ENCODE results near the gene DNAJB2. TPM values are rescaled to one million over a fixed set of nuclear protein-coding genes. Genes with fewer than 3 reads are reported as not detected.

The DNAJB2 gene
- total RNA-seq: 10 to 100 TPM; 65.8 to 71.1 TPM

DNA sequence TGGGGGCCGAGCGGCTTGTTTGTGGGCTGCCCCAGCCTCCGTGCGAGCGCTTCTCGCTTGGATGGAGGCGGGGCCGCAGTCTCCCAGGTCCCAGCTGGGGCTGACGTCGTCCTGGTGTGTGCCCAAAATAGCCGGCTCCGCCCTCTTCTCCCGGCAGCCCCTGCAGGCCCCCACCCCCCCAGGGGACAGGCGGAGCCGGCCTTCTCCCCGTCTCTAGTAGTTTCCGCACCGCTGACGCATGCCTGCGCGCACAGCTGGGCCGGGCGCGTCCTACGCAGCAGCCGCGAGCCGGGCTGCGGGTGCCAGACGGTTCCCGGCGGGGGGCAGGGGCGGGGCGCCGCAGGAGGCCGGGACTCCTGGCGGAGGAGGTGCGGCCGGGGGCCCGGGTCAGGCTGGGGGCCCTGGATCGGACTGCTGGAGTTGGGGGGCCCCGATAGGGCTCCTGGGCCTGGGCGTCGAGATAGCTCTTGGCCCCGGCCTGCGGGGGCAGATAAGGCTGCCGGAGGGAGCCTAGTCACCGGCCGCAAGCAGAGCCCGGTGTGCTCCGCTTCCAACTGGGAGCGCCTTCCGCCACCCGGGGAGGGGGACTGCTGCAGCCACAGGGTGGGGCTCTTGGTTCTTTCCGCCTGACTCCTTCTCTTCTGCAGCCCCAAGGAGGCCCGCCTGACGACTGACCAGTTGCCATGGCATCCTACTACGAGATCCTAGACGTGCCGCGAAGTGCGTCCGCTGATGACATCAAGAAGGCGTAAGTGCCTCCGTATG lies at the start of gene DNAJB2:
Gene DNAJB2 (plus strand): TSS at position 216 of the 765 bp plus-strand sequence. CDS start 468 bp downstream, at position 684.
- Histone ChIP-seq H3K9me3 (no peaks in the 10 kb centered on the region), H3K9ac (ENCODE audit: low read depth in 2 of 2, low read length in 2 of 2) (peak within 1 kb of the TSS; percentile 88 to 90), H3K4me3 (peak within 1 kb of the TSS; percentile 53), H3K27me3 (no peaks in the 10 kb centered on the region), H3K27ac (peak within 1 kb of the TSS; percentile 97), H3K4me1 (peaks cover 6% of the 10 kb centered on the region), H3K36me3 (no peaks in the 10 kb centered on the region)
- TF ChIP-seq, protein P1, sequence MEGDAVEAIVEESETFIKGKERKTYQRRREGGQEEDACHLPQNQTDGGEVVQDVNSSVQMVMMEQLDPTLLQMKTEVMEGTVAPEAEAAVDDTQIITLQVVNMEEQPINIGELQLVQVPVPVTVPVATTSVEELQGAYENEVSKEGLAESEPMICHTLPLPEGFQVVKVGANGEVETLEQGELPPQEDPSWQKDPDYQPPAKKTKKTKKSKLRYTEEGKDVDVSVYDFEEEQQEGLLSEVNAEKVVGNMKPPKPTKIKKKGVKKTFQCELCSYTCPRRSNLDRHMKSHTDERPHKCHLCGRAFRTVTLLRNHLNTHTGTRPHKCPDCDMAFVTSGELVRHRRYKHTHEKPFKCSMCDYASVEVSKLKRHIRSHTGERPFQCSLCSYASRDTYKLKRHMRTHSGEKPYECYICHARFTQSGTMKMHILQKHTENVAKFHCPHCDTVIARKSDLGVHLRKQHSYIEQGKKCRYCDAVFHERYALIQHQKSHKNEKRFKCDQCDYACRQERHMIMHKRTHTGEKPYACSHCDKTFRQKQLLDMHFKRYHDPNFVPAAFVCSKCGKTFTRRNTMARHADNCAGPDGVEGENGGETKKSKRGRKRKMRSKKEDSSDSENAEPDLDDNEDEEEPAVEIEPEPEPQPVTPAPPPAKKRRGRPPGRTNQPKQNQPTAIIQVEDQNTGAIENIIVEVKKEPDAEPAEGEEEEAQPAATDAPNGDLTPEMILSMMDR (IDR thresholded peaks at IDR 0.05): no peak
- intact Hi-C loops (cut with DNase I): no loop called here
- peak; percentile 99 for DNase-seq

DNA sequence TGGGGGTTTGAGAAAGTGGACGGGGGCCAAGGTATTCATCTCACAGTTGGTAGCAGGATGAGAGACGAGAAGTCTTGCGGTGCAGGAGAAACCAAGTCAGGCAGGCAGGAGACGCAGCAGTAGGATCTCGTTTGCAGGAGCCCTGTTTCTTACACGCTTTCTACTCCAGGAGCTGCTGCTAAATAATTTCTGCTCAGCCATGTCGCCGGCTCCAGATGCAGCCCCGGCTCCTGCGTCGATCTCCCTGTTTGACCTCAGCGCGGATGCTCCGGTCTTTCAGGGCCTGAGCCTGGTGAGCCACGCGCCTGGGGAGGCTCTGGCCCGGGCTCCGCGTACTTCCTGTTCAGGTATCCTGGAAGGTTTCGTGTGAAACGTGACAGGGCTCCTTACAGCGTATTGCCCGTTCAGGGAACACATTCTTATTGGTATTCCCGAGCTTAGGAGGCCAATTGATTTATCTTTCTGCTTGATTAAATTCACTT lies 49.1 kb upstream of the DNAJB2 start:
- Histone ChIP-seq H3K27ac (peak overlapping the region; percentile 88), H3K9me3 (no peaks in the 10 kb centered on the region), H3K9ac (ENCODE audit: low read depth in 2 of 2, low read length in 2 of 2) (peak overlapping the region; percentile 71 to 91), H3K4me1 (peaks cover 7% of the 10 kb centered on the region), H3K4me3 (peak overlapping the region; percentile 63), H3K27me3 (no peaks in the 10 kb centered on the region), H3K36me3 (peaks cover 14% of the 10 kb centered on the region)
- intact Hi-C loops (cut with DNase I): no loop called here
- DNase-seq: peak; percentile 74
- TF ChIP-seq, protein P1 (IDR thresholded peaks at IDR 0.05): no peak

DNA sequence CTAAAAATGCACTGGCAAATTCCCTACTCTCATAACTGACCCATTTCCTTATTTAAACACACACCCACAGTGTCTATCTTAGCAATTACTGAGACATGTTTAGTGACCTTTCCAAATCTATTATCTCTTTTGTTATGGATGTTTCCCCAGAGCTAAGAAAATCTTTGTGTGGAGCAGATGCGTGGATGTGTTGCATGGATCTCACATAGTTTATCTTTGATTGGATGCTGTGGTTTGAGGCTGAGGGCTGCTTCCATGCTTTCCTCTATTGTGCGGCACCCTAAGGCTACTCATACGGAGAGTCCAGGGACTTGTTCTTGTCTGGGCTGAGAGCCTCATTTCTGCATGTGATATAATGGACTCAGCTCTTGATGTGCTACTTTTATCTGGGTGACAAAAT lies 44.8 kb upstream of the DNAJB2 start:
- no peaks in the 10 kb centered on the region for H3K4me1 ChIP-seq
- H3K9ac ChIP-seq (ENCODE audit: low read depth in 2 of 2, low read length in 2 of 2): no peak overlapping the region
- H3K36me3 ChIP-seq: peaks cover 26% of the 10 kb centered on the region
- no peaks in the 10 kb centered on the region for H3K9me3 ChIP-seq
- intact Hi-C loops (cut with DNase I): no loop called here
- H3K4me3 ChIP-seq: no peak overlapping the region
- no peak overlapping the region for H3K27ac ChIP-seq
- DNase-seq: no peak
- H3K27me3 ChIP-seq: no peaks in the 10 kb centered on the region
- TF ChIP-seq, protein P1 (IDR thresholded peaks at IDR 0.05): no peak

DNA sequence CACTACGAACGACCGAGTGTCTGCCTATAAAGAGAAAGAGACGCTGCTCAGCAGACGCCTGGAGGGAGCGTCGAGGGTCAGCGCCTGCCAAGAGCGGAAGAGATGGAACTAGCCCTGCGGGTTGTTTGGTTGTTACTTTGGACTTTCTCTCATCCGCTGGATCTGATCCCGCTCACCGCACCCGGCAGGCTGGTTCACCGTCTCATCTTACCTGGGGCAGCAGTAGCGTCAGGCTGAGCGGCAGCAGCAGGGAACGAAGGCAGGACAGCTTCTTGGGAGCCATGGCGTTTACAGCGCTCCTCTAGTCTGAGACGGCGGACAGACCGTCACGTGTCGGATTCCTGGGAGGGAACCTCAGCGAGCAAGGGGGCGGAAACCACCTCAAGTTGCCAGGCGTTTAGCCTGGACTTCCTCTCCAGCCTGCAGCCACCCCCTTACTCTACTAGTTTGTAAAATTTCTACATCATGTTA lies 35.8 kb upstream of the DNAJB2 start:
- peak; percentile 60 for DNase-seq
- intact Hi-C loops (cut with DNase I): no loop called here
- H3K27ac ChIP-seq: no peak overlapping the region
- H3K4me3 ChIP-seq: peak overlapping the region; percentile 19
- TF ChIP-seq, protein P1 (IDR thresholded peaks at IDR 0.05): no peak
- H3K4me1 ChIP-seq: peaks cover 16% of the 10 kb centered on the region
- no peaks in the 10 kb centered on the region for H3K36me3 ChIP-seq
- no peaks in the 10 kb centered on the region for H3K9me3 ChIP-seq
- H3K27me3 ChIP-seq: no peaks in the 10 kb centered on the region
- H3K9ac ChIP-seq (ENCODE audit: low read depth in 2 of 2, low read length in 2 of 2): peak overlapping the region in 1 of 2 donors; percentile 55

DNA sequence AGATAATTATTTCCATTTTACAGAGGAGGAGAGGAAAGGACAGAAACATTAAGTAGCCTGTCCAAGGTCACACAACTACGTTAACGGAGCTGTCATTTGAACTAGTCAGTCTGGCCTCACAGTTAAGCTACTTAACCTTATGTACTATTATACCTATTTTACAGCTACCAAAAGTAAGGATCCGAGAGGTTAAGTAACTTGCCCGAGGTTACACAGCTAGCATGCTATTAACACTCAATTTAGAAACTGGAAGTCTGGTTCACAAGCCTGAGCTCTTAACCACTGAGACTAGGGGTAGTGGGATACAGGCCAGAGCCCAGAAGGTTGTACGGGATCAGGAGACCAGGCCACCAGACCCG lies 34.4 kb upstream of the DNAJB2 start:
- DNase-seq: no peak
- Histone ChIP-seq H3K27ac (peak overlapping the region; percentile 88), H3K27me3 (no peaks in the 10 kb centered on the region), H3K4me1 (peaks cover 24% of the 10 kb centered on the region), H3K9me3 (no peaks in the 10 kb centered on the region), H3K4me3 (peak overlapping the region; percentile 73), H3K36me3 (no peaks in the 10 kb centered on the region), H3K9ac (ENCODE audit: low read depth in 2 of 2, low read length in 2 of 2) (peak overlapping the region; percentile 86 to 99)
- TF ChIP-seq, protein P1 (IDR thresholded peaks at IDR 0.05): no peak
- intact Hi-C loops (cut with DNase I): no loop called here

All from colonic mucosa (tissue), 4 donors.